Activated gamma-delta T cell treated with Interleukin-2 at 50 U/mL for 16 hours (primary cell): ENCODE data around the gene ANKH.
A peak's percentile ranks its signal among the peaks of the same experiment; 100 is the strongest.
"Not testable (repeated sequence)": the region's sequence is repeated elsewhere in the genome, so short reads cannot be mapped to it uniquely, and the experiment has no call there.

Source experiments
- DNase-seq: peaks from one replicate; pipeline ENCODE4 v3.0.0-alpha.2; 2020

ANKH gene

GRCh38 chr5:14824499-14824898, 47.1 kb downstream of the ANKH start:
- DNase-seq, result no peak

GRCh38 chr5:14821100-14821845, 50.3 kb downstream of the ANKH start:
- DNase-seq, result no peak

GRCh38 chr5:14818931-14819790, 52.4 kb downstream of the ANKH start:
- DNase-seq, result no peak

GRCh38 chr5:14817762-14818136, 53.8 kb downstream of the ANKH start:
- not testable (repeated sequence) for DNase-seq

- no peak for DNase-seq
These were observed 54.4 kb downstream of the ANKH start for GRCh38 chr5:14816999-14817761.

GRCh38 chr5:14816374-14816998, 55.1 kb downstream of the ANKH start:
- no peak for DNase-seq

GRCh38 chr5:14813747-14814146, 57.8 kb downstream of the ANKH start:
- no peak for DNase-seq

GRCh38 chr5:14812166-14812565, 59.4 kb downstream of the ANKH start:
- no peak for DNase-seq

- DNase-seq, result no peak
These were observed 60.5 kb downstream of the ANKH start for GRCh38 chr5:14810928-14811572.

- DNase-seq, result no peak
These were observed 61.3 kb downstream of the ANKH start for GRCh38 chr5:14810282-14810681.

- peak; percentile 74 for DNase-seq
These were observed 62.0 kb downstream of the ANKH start for GRCh38 chr5:14809369-14810155.

GRCh38 chr5:14807471-14807870, 64.1 kb downstream of the ANKH start:
- DNase-seq, result no peak

GRCh38 chr5:14806456-14806855, 65.1 kb downstream of the ANKH start:
- no peak for DNase-seq

- DNase-seq, result no peak
These were observed 69.0 kb downstream of the ANKH start for GRCh38 chr5:14802541-14802940.

GRCh38 chr5:14801792-14802191, 69.8 kb downstream of the ANKH start:
- no peak for DNase-seq

- not testable (repeated sequence) for DNase-seq
These were observed 74.2 kb downstream of the ANKH start for GRCh38 chr5:14797385-14797784.

- DNase-seq, result no peak
These were observed 76.9 kb downstream of the ANKH start for GRCh38 chr5:14794583-14795230.

- no peak for DNase-seq
These were observed 77.7 kb downstream of the ANKH start for GRCh38 chr5:14793851-14794250.

GRCh38 chr5:14790911-14791310, 80.7 kb downstream of the ANKH start:
- no peak for DNase-seq

- no peak for DNase-seq
These were observed 81.4 kb downstream of the ANKH start for GRCh38 chr5:14790220-14790619.
